ENCODE measurements around the gene SYT12. TPM values are rescaled to one million over a fixed set of nuclear protein-coding genes. Genes with fewer than 3 reads are reported as not detected.

Gene SYT12
- total RNA-seq, 1 experiment from 2014 or later = 1.9 TPM

DNA sequence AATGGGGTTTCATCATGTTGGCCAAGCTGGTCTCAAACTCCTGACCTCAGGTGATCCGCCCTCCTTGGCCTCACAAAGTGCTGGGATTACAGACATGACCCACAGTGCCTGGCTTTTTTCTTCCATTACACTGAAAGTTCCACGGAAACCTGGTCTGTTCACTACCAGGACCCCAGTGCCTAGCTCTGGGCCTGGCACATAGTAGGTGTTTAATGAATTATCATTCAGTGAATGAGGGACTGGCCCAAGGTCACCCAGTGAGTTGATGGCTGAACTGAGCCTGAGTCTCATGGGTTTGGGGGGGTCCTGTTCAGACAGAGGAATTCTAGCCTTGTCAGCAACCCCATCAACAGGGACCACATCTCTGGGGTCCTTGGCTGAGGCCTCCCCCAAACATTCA, 44.7 kb upstream of the SYT12 start:
- Histone ChIP-seq H2AK5ac (ENCODE audit: insufficient read length, low read length) (no peak overlapping the region), H3K4me2 (ENCODE audit: insufficient read depth, insufficient read length, low read length) (no peak overlapping the region), H4K8ac (replicated peaks; ENCODE audit: insufficient read length, low read depth, low read length) (no peak overlapping the region), H2BK120ac (ENCODE audit: low read depth, low read length, poor library complexity, severe bottlenecking) (no peak overlapping the region), H3K79me1 (ENCODE audit: insufficient read depth, low read depth, low read length, poor library complexity, severe bottlenecking) (no peaks in the 10 kb centered on the region), H2BK5ac (ENCODE audit: insufficient read length, low read length) (no peak overlapping the region), H3K27me3 (ENCODE audit: insufficient read depth, low read length) (no peaks in the 10 kb centered on the region), H3K4me1 (ENCODE audit: insufficient read depth, low read length) (no peaks in the 10 kb centered on the region), H3T11ph (ENCODE audit: low read length) (no peak overlapping the region), H3K56ac (ENCODE audit: insufficient read length, low read depth, low read length) (no peak overlapping the region), H4K20me1 (ENCODE audit: control insufficient read depth, insufficient read depth, insufficient read length) (no peaks in the 10 kb centered on the region), H3K4ac (ENCODE audit: low read depth, low read length) (no peak overlapping the region), H3K27ac (ENCODE audit: insufficient read length, low read depth, low read length) (no peak overlapping the region), H2BK12ac (ENCODE audit: insufficient read length, low read depth, low read length) (no peak overlapping the region), H3K79me2 (ENCODE audit: insufficient read depth, low read length) (no peaks in the 10 kb centered on the region), H2BK20ac (ENCODE audit: low read depth, low read length, poor library complexity, severe bottlenecking) (no peak overlapping the region), H3K9ac (ENCODE audit: extremely low read depth, insufficient read length, low read length) (no peak overlapping the region), H3K23me2 (ENCODE audit: insufficient read length, low read depth, low read length, poor library complexity, severe bottlenecking) (no peaks in the 10 kb centered on the region), H3K14ac (ENCODE audit: insufficient read depth, low read length) (no peak overlapping the region), H3K18ac (ENCODE audit: insufficient read length, low read depth, low read length) (no peak overlapping the region), H2BK15ac (ENCODE audit: low read depth, low read length) (no peak overlapping the region), H3K9me3 (ENCODE audit: control insufficient read depth, low read depth, low read length) (no peaks in the 10 kb centered on the region), H4K5ac (ENCODE audit: insufficient read length, low read depth, low read length) (no peak overlapping the region), H3K23ac (ENCODE audit: insufficient read length, low read depth, low read length) (no peak overlapping the region), H4K91ac (ENCODE audit: insufficient read length, low read depth, low read length) (no peak overlapping the region), H2AFZ (ENCODE audit: low read length) (no peak overlapping the region)
- Mint-ChIP-seq H3K36me3 (ENCODE audit: insufficient read depth in 1 of 3, low read depth in 3 of 3) (peaks cover 2 to 4% (median 2%) of the 10 kb centered on the region in 3 experiments; a peak in 5 of 7 replicates), H3K9me3 (peaks cover 7 to 12% of the 10 kb centered on the region in 2 experiments), H3K4me3 (no peak overlapping the region), H3K27ac (no peak overlapping the region), H3K4me1 (peaks cover 4 to 15% of the 10 kb centered on the region in 2 experiments), H3K27me3 (ENCODE audit: low read depth) (peaks cover 11% of the 10 kb centered on the region)
- no CpG with 5 or more reads among the region's 2 CpGs for WGBS (ENCODE audit: extremely low coverage, insufficient read length, low lambda C conversion rate)
- no peak for DNase-seq
- TF ChIP-seq, protein P1, sequence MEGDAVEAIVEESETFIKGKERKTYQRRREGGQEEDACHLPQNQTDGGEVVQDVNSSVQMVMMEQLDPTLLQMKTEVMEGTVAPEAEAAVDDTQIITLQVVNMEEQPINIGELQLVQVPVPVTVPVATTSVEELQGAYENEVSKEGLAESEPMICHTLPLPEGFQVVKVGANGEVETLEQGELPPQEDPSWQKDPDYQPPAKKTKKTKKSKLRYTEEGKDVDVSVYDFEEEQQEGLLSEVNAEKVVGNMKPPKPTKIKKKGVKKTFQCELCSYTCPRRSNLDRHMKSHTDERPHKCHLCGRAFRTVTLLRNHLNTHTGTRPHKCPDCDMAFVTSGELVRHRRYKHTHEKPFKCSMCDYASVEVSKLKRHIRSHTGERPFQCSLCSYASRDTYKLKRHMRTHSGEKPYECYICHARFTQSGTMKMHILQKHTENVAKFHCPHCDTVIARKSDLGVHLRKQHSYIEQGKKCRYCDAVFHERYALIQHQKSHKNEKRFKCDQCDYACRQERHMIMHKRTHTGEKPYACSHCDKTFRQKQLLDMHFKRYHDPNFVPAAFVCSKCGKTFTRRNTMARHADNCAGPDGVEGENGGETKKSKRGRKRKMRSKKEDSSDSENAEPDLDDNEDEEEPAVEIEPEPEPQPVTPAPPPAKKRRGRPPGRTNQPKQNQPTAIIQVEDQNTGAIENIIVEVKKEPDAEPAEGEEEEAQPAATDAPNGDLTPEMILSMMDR (conservative IDR thresholded peaks at IDR 0.05) = no peak
